ENCODE results near the gene DOCK3. TPM values are rescaled to one million over a fixed set of nuclear protein-coding genes. Genes with fewer than 3 reads are reported as not detected.

Gene DOCK3
- total and polyA plus RNA-seq, 2 donors (not counting 3 experiments of a cell fraction or from before 2014, with no cell fraction given), result 0.08 to 0.13 TPM

GRCh38 chr3:51271172-51271571 is 596.4 kb downstream of the DOCK3 start:
- Histone ChIP-seq H3K9me1 (replicated peaks; ENCODE audit: control insufficient read depth, extremely low read depth, insufficient read depth, low read length) (no peaks in the 10 kb centered on the region), H4K20me1 (replicated peaks; ENCODE audit: control insufficient read depth, extremely low read depth, insufficient read depth, low read length) (no peaks in the 10 kb centered on the region), H3K4me2 (ENCODE audit: insufficient read depth, low read length) (no peak overlapping the region), H3K79me2 (ENCODE audit: control insufficient read depth, insufficient read depth, low read length) (no peaks in the 10 kb centered on the region), H3K9me3 (replicated peaks; ENCODE audit: control insufficient read depth, insufficient read depth, low read length) (no peaks in the 10 kb centered on the region), H3K4me1 (ENCODE audit: control insufficient read depth, extremely low read depth, insufficient read depth, low read length) (no peaks in the 10 kb centered on the region), H3K27ac (ENCODE audit: insufficient read depth, low read depth, low read length) (no peak overlapping the region), H3K4me3 (replicated peaks in 1 of 3; ENCODE audit: insufficient read depth in 1 of 3, low read depth in 1 of 3, low read length in 3 of 3) (no peak overlapping the region), H2AFZ (ENCODE audit: low read depth, low read length) (no peak overlapping the region), H3K27me3 (ENCODE audit: control insufficient read depth in 2 of 2, insufficient read depth in 2 of 2, low read length in 2 of 2) (no peaks in the 10 kb centered on the region), H3K9ac (replicated peaks; ENCODE audit: extremely low read depth, insufficient read depth, low read length) (no peak overlapping the region), H3K36me3 (ENCODE audit: control insufficient read depth in 2 of 2, extremely low read depth in 1 of 2, insufficient read depth in 2 of 2, low read length in 2 of 2) (no peaks in the 10 kb centered on the region)
- ChIA-PET POLR2A (no interaction called here), CTCF (no interaction called here)
- no peak for TF ChIP-seq CTCF (IDR thresholded peaks at IDR 0.05; ENCODE audit: extremely low read depth in 1 of 2, insufficient read depth in 1 of 2, low read depth in 1 of 2, low read length in 2 of 2)
- no peak for TF ChIP-seq JUN (IDR thresholded peaks at IDR 0.05; ENCODE audit: borderline replicate concordance, insufficient read depth, insufficient read length, low read depth)
- TF ChIP-seq GATA2 (IDR thresholded peaks at IDR 0.05; ENCODE audit: insufficient read depth, insufficient read length, low read depth, low read length), result no peak
- no peak for TF ChIP-seq POLR2AphosphoS5 (IDR thresholded peaks at IDR 0.05; ENCODE audit: insufficient read depth, low read depth, low read length)
- no peak for TF ChIP-seq EZH2 (IDR thresholded peaks at IDR 0.05; ENCODE audit: borderline replicate concordance, low read depth, low read length, severe bottlenecking)
- TF ChIP-seq POLR2A (IDR thresholded peaks at IDR 0.05; ENCODE audit: low read depth, low read length), result no peak
- TF ChIP-seq MYC (IDR thresholded peaks at IDR 0.05; ENCODE audit: low read depth, low read length), result no peak
- TF ChIP-seq MAX (IDR thresholded peaks at IDR 0.05; ENCODE audit: insufficient read depth, insufficient read length), result no peak
- TF ChIP-seq FOS (IDR thresholded peaks at IDR 0.05; ENCODE audit: borderline replicate concordance, insufficient read depth, low read length), result no peak
- dilution Hi-C loops (cut with MboI; ENCODE audit: extremely low pct_ligation_motif_present, low sequenced_read_pairs), result no loop called here
- FAIRE-seq (no peak), DNase-seq (ENCODE audit: low read depth, low spot score) (no peak)
- BruUV-seq (replicated peaks), result no TSS peak
- intact Hi-C loops (cut with micrococcal nuclease), result no loop called here

Measured in endothelial cell of umbilical vein (primary cell).